ENCODE data around the gene MEGF8.

DNA sequence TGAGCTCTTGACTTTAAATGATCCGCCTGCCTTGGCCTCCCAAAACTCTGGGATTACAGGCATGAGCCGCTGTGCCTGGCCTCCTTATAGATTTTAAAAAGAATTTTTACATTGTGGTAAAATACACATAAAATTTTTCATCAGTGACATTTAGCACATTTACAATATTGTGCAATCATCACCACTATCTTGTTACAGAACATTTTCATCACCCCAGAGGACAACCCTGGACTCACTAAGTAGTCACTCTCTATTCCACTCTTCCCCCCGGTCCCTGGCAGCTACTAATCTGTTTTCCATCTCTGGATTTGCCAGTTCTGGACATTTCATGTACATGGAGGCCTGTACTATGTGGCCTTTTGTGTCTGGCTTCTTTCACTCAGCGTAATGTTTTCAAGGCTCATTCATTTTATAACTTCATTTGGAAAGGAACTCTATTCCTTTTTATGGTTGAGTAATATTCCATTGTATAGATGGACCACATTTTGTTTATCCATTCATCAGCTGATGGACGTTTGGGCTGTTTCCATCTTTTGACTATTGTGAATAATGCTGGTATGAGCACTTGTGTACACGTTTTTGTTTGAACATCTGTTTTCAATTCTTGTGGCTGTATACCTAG is 19.9 kb downstream of the MEGF8 start:
- TF ChIP-seq, protein P1, sequence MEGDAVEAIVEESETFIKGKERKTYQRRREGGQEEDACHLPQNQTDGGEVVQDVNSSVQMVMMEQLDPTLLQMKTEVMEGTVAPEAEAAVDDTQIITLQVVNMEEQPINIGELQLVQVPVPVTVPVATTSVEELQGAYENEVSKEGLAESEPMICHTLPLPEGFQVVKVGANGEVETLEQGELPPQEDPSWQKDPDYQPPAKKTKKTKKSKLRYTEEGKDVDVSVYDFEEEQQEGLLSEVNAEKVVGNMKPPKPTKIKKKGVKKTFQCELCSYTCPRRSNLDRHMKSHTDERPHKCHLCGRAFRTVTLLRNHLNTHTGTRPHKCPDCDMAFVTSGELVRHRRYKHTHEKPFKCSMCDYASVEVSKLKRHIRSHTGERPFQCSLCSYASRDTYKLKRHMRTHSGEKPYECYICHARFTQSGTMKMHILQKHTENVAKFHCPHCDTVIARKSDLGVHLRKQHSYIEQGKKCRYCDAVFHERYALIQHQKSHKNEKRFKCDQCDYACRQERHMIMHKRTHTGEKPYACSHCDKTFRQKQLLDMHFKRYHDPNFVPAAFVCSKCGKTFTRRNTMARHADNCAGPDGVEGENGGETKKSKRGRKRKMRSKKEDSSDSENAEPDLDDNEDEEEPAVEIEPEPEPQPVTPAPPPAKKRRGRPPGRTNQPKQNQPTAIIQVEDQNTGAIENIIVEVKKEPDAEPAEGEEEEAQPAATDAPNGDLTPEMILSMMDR (IDR thresholded peaks at IDR 0.05), result no peak
- no peak for TF ChIP-seq POLR2A (IDR thresholded peaks at IDR 0.05)
